Peyer's patch (tissue), 4 donors: ENCODE results near the gene TCF12.

ENCODE experiments used
- CTCF ChIP-seq, 6 experiments: fragments of 450-650 bp in 4 of 6; fragments of 200-600 bp in 2 of 6; sonication (generic) in 1 of 6; IDR thresholded peaks; one replicate each; pipeline ENCODE4 v1.5.1; 2017 to 2019; ENCODE audit warnings: antibody characterized with exemption in 6 of 6, mild to moderate bottlenecking in 3 of 6, moderate library complexity in 1 of 6
- POLR2A ChIP-seq, 2 donors: fragments of 450-650 bp; IDR thresholded peaks; one replicate each; pipeline ENCODE4 v1.5.1; 2017; ENCODE audit warnings: antibody characterized with exemption in 2 of 2, mild to moderate bottlenecking in 2 of 2, moderate library complexity in 2 of 2

- TF ChIP-seq CTCF (IDR thresholded peaks at IDR 0.05): no peak
- no peak for TF ChIP-seq POLR2A (IDR thresholded peaks at IDR 0.05)
Measured at GRCh38 chr15:57307527-57308169, 389.2 kb downstream of the TCF12 start.
